ENCODE results near the gene SLFN14.
A peak's percentile ranks its signal among the peaks of the same experiment; 100 is the strongest.
"Not testable (repeated sequence)": the region's sequence is repeated elsewhere in the genome, so short reads cannot be mapped to it uniquely, and the experiment has no call there.

SLFN14 gene

GRCh38 chr17:35560703-35561102, at the start of gene SLFN14:
SLFN14 (minus strand) TSS chr17:35560819; CDS start chr17:35558062, 2,757 bp downstream.
- peak in 1 of 2 donors; percentile 83 for DNase-seq

DNA sequence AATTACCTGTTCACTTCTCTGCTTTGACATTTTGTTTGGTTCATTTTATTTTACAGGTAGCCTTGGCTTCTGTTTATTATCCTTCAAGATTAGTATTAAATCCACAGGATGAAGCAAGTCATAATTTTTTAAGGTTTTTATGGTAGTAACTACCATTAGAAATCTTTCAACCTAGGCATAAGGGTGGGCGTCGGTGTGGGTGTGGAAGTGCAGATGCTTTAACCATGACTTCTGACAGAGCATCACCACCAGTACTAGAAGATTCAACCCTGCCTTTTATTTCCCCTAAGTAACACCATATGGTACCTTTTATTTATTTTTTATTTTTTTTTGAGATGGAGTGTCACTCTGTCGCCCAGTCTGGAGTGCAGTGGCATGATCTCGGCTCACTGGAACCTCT, 49.2 kb upstream of the SLFN14 start:
- no peak for DNase-seq

DNA sequence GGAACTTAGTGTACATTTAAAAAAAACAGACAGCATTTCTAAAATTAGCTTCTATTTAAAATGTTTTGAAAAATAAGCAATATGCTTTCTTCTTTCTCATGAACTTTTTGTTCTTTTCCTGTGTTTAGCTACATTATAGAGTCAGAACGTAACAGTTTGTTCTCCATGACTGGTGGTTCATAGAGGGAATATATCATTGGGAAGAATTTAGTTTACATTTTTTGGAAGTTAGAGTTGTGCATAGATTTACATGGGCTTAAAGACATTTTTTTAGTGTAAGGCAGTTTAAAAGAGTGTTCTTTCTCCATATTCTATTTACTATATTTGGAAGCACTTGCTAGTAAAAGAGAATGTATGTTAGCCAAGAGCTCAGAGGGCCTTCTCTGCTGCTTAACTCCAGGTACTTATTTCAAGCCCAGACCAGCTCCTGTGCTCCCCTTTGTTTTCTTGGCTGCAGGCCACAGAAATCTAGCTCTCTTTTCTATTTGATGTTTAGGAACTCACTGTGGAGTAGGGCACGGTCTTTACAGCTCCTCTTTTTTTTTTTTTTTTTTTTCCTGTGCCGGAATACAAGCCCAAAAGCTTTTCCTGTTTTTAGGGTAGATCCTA, 46.7 kb upstream of the SLFN14 start:
- no peak for DNase-seq

DNA sequence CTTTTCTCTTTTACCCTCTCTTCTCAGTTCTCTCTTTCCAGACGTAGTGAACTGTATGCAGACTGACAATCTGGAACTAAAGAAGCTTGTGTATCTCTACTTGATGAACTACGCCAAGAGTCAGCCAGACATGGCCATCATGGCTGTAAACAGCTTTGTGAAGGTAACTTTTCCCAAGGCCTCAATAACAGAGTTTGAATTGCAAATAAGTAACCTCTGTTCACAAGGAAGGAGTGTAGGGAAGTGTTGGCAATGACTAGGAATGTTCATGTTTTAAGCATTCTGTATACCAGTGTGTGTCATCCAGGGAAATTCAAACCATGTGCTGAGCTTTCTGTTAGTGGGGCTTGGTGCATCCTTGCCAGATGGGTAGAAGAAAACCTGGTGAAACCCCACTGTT, 45.1 kb upstream of the SLFN14 start:
- DNase-seq = no peak

DNA sequence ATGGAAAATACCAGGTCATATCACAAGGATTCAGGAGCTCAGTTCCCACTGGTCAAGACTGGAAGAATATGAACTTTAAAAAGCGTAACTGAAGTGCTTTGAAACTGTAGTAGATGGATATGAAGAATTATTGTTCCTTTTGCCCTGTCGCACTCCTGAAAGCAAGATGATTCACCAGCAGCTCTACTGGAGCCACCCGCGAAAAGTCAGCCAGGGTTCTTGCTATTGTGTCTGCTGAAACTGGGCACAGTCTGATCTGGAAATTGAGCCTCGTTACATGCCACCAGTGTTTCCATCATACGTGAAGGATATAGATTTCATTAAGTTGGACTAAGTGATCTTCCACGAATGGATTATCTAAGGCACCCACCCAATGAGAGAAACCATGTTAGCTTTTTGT, 43.1 kb upstream of the SLFN14 start:
- DNase-seq = no peak

- no peak for DNase-seq
These were observed 37.0 kb upstream of the SLFN14 start for GRCh38 chr17:35597604-35598003.

- no peak for DNase-seq
These were observed 36.1 kb upstream of the SLFN14 start for GRCh38 chr17:35596530-35597233.

- DNase-seq = no peak
These were observed 35.5 kb upstream of the SLFN14 start for GRCh38 chr17:35596072-35596471.

DNA sequence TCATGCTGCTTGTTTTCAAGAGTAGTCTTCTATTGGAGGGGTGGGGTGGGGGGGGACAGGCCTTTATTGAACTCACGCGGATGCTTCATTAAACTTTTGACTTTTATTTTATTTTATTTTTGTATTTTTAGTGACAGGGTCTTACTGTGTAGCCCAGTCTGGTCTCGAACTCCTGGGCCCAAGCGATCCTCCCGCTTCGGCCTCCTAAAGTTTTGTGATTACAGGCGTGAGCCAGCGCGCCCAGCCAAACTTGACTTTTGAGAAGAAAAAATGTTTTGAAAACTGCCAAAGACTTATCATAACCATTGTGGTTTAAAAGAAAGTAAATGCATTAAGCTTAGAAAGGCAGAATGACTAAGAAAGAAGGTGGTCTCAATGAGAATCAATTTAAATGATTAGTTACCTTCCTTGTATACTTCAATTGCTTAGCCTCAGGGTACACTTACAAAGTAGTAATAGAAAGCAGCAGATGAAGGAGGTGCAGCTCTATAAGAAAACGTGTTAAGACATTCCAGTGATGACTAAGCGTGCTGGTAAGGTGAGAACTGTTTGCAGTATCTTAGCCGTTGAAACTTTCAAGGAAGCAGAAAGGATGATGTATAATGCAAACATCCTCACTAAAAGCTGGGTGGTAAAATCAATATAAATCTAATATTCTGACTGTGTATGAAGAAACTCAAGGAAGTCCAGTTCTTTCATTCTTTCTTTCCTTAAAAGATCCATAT, 27.7 kb upstream of the SLFN14 start:
- DNase-seq = no peak

DNA sequence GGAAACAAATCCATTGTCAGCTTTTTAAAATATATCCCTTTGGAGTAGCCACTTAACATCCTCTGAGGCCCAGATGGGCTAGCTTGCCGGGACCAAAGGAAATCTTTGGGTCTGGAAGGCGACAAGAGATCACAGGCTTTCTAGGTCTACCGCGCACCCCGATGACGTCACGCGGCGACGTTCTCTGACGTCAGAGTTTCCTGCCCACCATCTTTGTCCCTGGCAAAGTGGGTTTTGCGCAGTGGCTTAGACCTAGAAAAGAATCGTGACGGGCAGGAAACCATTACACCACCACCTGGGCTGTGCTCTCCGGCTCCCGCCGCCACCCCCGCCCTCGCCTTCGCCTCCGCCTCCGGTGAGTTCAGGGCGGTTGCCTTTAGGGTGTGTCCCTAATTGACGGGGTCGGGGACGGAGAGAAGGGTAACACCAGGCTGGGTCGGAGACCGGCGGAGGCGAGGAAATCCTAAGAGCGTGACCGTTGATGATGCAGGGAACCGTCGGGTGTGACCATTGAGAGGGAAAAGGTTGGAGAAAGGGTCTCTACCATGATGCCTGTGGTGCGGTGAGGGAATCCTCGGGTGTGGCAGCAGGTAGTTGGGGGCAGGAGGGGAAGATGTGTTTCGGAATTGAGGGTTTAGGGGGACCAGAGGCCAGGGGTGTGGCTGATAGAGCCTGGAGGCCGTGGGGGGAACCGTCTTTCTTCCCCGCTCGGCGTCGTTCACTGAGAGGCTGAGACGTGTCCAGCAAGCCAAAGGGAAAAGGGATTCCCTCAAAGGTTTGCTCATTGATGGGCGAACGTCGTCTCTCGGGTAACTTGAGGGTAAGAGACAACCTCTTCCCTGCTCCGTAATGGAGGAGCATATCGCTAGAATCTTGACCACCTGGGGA, 26.7 kb upstream of the SLFN14 start, which contains the start of gene AP2B1:
AP2B1 (plus strand) TSS at position 249 of the 888 bp plus-strand sequence. CDS start 6,709 bp downstream, outside the sequence.
- peak; percentile 96 to 97 for DNase-seq

GRCh38 chr17:35586569-35587073, 26.0 kb upstream of the SLFN14 start:
- DNase-seq = no peak

DNA sequence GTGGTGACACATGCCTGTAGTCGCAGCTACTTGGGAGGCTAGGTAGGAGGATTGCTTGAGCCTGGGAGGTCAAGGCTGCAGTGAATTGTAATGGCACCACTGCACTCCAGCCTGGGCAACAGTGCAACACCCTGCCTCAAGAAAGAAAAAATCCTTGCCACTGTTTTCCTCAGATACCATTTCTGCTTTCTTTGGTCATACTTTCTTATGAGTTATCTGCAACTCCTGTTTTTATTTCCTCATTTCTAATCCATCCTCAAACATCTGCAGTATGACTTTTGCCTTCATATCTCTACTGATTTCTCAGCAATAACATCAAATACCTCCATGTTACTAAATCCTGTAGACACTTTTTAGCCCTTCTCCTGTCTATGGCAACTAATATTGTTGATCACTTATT, 23.4 kb upstream of the SLFN14 start:
- DNase-seq = no peak

GRCh38 chr17:35578929-35579432, 18.4 kb upstream of the SLFN14 start:
- no peak for DNase-seq

GRCh38 chr17:35578197-35578928, 17.7 kb upstream of the SLFN14 start, which contains the start of gene PEX12:
PEX12 (minus strand) TSS chr17:35578571; CDS start chr17:35578021, 550 bp downstream.
- DNase-seq = peak; percentile 36 to 87

DNA sequence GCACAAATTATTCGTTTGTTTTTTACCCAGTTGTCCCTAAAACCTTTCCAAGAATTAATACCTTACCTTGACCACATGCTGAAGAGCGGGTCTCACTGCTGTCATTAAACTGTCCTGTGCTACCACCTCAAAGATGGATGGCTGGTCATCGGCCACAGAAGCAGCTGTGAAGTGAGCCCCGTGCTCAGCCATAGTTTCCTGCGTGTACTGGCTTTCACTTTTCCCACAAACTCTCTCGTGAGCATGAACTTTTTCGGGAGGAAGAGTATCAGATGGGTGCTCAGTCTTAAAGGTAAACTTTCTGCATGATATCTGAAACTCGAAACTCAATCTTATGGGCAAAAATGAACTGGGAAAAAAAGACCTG, 17.2 kb upstream of the SLFN14 start:
- no peak for DNase-seq

DNA sequence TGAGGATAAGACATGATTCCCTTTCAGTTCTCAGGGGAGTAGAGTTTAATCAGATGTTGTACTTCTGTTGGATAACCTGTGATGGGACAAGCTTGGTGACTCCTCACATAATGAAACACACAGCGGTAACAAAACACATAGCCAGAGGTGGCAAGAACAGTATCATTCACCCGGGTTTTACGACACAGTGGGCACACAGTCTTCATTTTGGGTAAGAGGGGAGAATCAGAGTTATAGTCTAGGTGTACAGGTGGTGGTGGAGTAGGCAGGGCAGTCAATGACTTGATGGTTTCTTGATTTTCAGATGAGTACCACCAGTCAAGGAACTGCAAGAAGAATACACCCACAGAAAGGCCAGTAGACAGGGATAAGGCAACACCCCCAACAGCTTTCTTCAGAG, 15.1 kb upstream of the SLFN14 start:
- DNase-seq = no peak

- no peak for DNase-seq
These were observed 8.8 kb upstream of the SLFN14 start for GRCh38 chr17:35569405-35569804.

DNA sequence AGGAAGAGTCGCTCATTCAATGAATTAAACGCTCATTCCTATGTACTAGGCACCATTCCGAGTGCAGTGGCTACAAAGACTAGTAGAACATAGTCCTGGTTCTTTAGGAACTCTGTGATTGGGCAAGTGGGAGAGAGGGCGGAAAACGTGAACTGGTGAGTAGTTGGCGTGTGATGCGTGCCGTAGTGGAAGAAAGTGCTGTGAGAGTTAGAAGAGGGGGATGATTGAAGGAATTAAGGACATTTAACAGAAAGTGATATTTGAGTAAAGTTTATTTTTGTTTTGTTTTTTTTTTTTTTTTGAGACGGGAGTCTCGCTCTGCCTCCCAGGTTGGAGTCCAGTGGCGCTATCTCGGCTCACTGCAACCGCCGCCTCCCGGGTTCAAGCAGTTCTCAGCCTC, 7.9 kb upstream of the SLFN14 start:
- DNase-seq = no peak

DNA sequence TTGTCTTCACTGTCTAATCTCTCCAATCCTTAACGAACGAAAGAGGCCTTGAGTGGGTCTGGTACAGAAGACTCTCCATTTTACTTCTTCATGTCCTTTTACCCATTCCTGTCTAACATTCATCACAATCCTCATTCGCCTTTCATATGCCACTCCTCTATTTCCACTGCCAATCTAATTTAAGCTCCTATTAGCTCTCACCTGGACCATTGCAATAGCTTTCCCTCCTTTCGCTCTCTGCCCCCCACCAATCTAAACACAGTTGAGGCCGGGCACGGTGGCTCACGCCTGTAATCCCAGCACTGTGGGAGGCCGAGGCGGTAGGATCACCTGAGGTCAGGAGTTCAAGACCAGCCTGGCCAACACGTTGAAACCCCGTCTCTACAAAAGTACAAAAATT, 6.3 kb upstream of the SLFN14 start:
- no peak for DNase-seq

- not testable (repeated sequence) for DNase-seq
These were observed 2.6 kb upstream of the SLFN14 start for GRCh38 chr17:35563181-35563580.

GRCh38 chr17:35559495-35560210, 966 bp downstream of the SLFN14 start:
- peak in 1 of 2 donors; percentile 50 for DNase-seq
